HK-2 (cell line): Measurements from ENCODE around the gene MTCH1.

Experiments used
- DNase-seq: peaks from one replicate; pipeline ENCODE4 v3.0.0-alpha.2; 2018; ENCODE audit not compliant: unreplicated experiment

The MTCH1 gene

DNA sequence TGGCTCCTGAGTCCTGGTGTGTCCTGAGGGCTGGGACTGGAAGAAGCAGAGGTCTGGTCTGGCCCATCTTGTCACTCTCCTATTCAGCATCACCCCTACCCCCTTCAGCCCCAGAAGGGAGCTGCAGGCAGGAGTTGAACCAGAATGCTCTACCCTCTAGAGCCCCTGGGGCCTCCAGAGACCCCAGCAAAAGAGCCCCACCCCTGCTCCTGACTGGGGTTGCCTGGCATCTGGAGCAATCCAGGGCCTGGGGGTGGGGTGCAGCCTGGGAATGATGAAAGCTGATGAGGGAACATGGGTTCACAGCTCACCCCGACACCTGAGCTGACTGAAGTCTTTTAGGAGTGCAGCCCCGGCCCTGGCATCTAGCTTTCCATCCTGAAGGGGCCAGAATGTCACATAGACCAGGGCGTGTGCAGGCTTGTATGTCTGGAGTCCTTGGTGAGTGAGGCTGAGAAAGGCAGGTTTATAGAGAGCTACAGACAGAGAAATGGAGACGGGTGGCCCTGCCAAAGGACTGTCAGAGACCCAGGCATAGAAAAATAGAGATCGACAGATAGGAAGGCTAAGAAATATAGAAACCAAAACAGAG is 31.7 kb upstream of the MTCH1 start:
- no peak for DNase-seq

DNA sequence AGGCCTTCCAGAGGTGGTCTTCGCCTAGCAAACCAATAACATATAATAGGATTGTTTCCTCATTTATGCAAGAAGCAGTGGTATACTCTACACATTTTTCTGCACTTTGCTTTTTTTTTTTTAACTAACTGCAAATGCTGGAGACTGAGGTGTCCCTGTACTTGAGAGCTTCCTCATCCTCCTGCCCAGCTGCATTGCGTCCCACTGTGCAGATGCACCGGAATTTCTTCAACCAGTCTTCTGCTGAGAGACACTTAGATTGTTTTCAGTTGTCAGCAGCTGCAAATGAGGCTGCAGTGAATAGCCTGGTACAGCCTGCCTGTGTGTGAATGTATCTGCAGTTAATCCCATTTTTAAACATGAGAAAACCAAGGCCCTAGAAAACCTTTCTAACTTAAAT is 31.0 kb upstream of the MTCH1 start:
- no peak for DNase-seq

DNA sequence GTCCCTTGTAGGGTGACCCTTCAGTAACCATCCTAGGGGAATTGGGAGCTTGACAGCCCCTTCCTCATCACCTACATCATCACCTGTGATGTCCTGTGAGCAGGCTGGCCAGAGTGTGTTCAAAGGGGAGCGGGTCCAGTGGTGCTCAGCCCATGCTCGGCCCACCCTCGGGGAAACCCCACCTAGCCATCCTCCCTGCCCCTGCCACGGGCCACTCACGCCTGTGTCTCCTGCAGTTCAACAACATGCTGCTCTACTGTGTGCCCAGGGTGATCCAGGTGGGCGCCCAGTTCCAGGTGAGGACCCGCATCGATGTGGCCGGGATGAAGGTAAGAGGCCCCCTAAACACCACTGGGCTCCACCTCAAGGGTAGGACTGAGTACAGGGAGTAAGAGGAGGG is 29.5 kb upstream of the MTCH1 start:
- no peak for DNase-seq

DNA sequence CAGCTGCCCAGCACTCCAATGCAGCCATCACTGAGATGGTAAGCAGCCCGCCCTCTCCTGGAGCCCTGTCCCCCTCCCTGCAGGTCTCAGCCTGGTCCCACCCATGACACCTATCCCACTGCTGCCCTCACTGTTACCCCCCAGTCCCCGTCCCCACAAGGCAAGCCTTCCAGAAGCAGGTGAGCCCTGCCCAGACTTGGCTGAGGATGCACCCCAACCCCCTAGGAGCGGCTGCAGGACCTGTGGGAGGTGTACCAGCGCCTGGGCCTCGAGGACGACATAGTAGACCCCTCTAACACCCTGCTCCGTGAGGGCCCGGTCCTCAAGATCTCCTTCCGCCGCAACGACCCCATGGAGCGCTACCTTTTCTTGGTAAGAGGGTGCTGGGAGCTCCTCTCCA is 28.7 kb upstream of the MTCH1 start:
- DNase-seq = no peak

DNA sequence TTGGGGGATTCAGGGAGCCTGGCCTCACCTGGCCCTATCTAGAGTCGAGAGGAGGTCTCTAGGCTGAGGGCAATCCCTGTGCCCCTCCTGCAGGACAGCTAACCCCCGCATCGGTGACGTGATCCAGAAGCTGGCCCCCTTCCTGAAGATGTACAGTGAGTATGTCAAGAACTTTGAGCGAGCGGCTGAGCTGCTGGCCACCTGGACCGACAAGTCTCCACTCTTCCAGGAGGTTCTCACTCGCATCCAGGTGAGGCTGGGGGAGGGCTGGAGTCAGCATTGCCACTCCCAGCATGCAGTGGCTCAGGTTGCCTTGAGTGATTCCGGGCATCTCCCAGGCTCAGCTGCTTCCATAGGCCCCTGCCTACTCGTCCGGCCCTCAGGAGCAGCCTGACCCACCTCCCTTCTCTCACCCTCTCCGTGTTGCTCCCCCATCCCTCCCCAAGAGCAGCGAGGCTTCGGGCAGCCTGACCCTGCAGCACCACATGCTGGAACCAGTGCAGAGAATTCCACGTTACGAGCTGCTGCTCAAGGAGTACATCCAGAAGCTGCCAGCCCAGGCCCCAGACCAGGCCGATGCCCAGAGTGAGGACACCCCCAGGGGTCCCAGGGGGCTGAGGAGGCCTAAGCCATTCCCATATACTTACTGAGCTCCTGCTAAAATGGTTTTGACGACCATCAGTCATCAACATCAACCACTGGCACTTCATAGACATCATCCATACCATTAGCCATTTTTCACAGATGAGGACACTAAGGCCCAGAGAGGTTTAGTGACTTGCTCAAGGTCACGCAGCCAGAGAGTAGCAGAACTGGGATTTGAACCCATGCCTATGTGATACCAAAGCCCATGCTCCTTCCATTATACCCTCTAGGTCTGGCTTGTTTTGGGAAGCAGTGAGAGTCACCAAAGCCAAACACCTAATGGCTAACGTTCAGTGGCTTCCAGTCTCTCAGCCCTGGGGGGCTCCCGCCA is 27.8 kb upstream of the MTCH1 start:
- DNase-seq = no peak

DNA sequence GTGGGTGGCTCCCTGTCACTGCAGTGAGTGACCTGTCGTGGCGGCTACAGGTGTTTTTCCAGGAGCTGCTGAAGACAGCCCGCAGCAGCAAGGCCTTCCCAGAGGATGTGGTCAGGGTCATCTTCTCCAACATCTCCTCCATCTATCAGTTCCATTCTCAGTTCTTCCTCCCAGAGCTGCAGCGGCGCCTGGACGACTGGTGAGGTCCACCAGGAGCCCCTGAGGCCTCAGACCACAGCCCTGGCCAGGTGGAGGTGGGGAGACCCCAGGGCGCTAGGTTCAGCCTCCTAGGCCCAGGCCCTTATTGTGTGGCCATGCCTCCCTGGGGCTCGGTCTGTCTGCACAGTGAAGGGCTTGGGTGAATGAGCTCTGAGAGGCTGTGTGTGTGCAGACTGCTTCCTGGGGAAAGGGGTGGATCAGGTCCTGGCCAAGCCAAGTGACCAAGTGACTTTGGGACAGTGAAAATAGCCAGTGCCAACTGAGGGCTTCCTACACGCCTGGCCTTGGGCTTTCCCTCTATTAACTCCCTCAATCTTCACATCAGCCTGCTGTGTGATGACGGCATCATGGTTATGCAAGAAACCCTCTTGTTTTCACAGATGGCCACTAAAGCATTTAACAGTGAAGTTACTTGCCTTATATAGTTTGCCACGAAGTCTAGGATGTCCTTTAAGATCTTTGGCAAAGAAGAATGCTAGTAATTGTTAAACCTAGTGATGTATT is 25.8 kb upstream of the MTCH1 start:
- no peak for DNase-seq

DNA sequence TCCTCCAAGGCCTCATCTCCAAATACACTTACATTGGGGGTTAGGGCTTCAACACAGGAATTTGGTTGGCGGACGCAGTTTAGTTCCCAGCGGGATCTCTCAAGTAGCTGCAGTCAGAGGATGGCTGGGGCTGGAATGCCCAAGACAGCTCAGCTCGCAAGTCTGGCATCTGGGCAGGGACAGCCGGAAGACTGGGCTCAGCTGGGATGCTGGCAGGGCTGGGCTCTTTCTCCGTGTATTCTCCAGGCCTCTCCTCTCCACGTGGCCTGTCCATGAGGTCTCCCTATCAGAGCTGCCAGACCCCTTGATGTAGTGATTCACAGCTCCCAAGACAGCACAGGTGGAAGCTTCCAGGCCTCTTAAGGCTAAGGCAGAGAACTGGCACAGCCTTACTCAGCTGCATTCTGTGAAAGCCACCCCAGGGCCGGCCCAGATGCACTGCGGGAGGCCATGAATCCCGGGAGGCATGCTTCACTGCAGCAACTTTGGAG is 24.5 kb upstream of the MTCH1 start:
- DNase-seq = no peak

DNA sequence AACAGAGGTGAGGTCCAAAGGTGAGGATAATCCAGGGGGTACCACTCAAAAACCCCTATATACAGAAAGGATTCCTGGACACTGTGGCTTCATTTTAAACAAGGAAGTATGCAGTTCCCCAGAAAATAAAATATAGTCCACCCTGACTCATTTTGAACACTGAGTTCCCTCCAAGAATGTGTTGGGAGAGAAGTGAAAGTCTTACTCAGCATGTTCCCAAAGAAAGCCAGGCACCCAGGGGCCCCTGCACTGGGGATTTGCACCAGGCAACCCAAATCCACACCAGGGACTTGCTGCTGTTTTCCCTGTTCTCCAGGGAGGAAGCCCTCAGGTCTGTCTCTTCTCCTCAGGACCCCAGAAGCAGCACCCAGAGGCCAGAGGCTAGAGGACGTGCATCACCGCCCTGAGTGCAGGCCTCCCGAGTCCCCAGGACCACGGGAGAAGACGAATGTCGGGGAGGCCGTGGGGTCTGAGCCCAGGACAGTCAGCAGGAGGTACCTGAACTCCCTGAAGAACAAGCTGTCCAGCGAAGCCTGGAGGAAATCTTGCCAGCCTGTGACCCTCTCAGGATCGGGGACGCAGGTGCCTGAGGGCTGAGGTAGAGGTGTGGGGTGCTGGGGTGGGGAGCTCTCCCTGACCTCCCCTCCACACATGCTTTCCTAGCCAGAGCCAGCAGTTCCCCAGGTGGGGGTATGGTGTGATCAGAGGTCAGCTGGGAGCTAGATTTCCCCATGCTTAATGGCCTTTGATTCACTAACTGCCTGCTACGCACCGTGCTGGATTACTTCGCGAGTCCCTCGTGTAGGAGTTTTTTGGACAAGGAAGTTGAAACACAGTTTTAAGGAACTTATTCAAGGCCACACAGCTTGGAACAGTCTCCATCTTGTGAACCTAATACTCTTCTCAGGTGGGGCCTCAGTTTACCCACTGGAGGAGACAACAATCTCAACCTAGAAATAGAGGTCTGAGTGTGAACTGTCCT is 22.8 kb upstream of the MTCH1 start:
- no peak for DNase-seq

DNA sequence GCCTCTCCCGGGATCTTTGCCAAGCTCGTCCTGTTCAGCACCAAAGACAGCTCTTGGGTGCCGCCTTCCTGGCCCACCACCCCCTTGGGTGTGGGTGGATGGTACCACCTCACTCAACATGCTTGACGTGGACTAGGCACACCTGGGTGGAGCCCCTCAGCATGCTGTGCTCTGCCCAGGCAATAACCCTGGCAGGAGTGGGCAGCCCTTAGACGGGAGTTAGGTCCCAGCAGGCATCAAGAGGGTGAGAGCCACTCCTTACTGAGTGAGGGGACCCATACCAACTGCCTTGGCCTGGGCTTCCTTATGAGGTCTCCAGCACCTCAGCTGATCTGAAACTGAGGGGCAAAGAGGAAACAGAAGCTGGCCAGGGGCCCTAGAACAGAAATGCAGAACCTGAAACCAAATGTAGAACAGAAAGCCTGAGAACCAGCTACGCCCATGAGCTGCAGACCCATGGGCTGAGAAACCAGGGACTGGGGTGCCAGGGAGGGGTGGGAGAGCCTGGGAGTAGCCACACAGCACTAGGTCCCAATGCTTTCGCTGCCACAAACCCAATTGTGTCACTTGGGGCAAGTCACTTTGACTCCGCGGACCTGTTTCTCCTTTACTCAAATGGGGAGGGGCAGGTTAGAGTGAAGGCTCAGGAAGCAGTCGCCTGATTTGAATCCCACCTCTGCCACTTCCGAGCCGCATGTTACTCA is 21.5 kb upstream of the MTCH1 start:
- no peak for DNase-seq

DNA sequence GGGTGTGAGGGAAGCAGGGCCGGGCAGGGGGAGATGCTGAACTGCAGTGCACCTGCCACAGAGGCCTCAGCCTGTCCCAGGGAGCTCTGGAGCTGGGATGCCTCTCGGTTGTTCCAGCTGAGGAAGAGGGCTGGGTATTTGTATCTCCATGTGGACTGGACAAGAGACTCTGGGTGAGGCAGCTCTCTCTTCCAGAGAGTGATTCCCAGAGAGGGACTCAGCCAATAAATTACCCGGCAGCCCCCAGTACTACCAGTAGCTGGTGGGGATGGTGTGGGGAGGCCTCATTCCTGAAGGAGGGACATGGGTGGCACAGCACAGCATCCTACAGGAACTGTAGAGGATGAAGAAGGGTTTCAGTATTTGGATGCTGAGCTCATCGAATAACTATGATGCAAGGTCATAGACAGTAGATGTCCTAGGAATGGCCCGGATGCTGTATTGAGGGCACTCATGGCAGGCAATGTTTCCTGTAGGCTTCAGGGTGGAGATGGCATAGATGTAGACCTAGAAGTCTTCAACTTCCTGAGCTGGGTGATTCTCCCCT is 20.9 kb upstream of the MTCH1 start:
- no peak for DNase-seq

DNA sequence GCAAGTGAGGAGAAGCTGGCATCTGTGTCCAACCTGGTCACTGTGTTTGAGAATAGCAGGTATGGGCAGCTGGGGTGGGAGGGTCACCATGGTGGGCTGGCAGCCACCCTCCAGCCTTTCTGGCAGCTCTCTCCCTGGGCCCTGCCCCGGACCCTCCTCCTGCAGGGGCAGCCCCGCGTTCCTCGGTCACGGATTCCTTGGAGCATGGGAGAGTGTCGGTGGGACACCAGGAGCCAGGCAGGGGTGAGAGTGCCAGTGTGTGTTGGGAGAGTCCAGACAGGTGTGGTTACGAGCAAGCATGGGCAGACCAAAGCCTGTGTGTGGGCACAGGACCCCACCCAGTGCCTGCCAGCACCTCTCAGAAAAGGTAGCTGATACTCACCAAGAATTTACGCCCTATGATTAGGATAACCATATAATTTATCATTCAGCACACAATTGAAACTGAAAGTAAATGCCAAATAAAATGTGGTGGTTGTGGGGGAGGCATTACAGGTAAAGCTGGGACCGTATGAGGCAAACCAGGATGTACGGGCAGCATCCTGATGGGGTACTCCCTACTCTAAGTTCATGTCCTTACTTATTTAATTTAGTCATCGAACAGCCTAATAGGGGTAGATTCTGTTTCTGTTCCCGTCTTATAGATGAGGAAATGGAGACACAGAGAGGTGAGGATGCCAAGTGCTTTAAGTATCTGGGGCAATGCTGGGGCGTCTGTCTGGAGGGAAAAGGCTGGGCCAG is 20.0 kb upstream of the MTCH1 start:
- no peak for DNase-seq

DNA sequence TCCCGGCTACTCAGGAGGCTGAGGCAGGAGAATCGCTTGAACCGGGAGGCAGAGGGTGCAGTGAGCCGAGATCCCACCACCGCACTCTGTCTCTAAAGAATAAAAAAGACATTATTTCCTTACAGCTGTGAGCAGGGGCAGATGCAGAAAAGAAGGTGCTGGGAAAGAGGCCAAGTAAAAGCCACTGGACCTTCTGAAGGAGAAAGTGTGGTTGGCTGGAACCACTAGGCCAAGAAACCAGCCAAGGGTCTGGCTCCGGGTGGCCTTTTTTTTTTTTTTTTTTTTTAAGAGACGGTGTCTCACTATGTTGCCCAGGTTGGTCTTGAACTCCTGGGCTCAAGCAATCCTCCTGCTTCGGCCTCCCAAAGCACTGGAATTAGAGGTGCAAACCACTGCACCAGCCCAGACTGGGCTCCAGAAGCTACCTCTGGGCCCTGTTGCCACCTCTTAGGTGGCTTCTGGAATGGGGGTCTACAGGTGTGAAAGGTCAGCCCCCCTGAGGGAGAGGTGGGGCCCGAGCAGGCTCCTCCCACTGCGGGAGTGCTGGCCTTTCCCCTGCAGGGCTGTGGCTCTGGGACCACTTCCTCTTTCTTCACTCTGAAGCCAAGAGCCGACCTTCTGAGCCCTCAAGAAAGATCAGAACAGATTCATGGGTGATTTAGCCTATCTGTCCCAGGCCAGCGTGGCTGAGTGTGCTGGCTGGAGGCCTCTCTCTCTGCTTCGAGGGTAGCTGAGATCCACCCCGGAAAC is 19.2 kb upstream of the MTCH1 start, which contains the start of gene FGD2:
FGD2 (plus strand) TSS at position 595 of the 750 bp plus-strand sequence. CDS start 163 bp downstream, outside the sequence.
- no peak for DNase-seq

DNA sequence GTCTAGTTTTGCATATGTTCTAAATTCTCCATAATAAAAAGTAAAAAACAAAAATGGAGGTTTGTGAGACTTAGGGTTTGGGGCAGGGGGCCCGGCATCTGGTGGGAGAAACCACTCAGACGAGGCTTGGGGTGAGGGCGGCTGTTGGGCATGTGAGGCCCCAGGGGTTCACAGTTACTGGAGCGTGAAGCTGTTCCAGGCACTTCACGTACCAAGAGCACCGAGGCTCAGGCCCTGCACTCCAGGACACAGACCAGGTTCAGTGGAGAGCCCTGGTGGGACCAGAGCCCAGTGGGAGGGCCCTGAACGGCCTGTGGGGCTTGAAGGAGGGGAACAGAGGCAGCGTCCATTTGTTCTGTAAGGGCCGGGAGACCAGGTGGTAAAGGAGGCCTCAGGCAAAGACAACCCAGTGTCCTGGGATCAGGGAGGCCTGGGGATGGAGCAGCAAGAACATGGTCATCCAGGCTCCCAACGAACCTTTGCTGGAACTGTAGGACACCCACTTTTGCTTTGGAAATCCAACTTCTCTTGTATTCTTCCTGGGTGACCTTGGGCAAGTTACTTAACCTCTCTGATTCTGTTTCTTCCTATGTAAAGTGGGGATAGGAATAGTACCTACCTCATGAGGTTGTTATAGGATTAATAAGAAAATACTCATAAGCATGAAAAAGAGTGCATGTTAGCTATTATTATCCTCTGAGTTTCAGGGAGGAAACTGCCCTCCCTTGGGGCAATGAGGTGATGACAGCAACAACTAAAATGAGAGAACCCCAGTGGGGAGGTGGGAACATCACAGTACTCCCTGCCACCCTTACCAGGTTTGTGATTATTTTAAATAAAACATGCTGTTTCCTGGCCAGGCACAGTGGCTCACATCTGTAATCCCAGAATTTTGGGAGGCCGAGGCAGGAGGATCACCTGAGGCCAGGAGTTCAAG is 18.3 kb upstream of the MTCH1 start:
- DNase-seq = no peak

DNA sequence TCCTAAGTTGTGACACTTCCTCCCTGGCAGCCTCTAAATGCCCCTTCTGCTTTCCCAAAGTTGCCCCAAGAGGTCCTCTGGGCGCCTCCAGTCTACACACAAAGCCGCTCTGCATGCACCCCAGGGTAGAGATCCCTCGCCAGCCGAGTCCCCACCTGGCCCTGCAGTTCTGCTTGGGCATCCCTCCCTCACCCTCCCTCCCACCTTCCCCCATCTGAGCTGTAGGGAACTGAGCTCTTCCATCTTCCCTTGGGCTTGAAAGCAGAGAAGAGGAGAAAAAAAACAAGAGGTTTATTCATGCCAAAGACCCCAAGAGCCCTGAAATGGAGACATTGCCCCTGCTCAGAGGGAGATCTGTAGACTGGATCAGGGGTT is 13.7 kb upstream of the MTCH1 start:
- DNase-seq = no peak

DNA sequence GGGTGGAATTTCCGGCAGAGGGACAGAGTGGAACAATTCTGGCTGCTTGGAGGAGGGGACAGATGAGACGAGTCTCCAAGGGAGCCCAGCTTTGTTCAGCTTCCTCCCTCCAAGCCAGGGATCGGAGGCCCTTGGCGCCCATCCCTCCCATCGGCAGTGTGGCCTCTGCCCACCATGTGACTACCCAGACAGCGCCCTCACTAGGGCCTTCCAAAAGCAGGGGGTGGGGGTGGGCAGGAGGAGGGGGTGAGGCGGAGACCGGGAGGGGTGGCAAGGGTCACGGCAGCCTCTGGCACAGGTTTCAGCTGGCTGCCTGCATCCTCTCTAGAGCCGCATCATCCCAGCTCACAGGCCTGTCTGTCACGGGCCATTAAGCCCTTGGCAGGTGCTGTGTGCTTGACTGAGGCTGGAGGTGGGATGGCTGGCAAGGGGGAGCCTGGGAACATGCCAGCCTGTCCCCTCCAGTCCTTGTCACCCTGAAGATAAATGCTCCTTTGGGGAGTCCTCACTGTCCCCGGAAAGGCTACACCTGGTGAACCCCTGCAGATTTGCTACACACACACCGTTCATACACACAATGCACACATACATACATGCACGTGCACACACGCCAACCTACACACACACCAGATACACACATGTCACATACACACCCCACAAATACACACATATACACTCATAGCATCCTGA is 13.2 kb upstream of the MTCH1 start:
- peak; percentile 29 for DNase-seq

DNA sequence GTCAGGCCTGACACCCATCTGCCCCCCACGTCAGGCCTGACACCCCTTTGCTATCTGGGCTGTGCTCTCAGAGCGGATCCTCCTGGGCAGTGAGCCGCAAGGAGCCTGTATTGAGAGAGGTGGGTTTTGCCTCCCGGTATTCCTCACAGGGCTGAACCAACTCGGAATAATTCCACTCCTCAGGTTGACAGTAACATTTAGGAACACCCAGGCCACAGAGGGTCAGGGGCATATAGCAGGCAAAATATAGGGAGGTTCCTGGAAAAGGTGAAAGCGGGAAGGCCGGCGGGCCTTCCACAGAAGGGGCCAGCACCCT is 12.7 kb upstream of the MTCH1 start:
- DNase-seq = no peak
